HEK293 (cell line): Measurements from ENCODE around the gene COL19A1.

Source experiments
- CTCF ChIA-PET: fragments of 350-600 bp; formaldehyde crosslinking; extraction: SDS; loops from one replicate; lab custom pipeline; 2021; ENCODE audit warnings: antibody characterized with exemption; lab: Yijun Ruan, JAX
- POLR2A ChIA-PET: fragments of 300-600 bp; formaldehyde crosslinking; extraction: SDS; loops from one replicate; lab custom pipeline; 2020; ENCODE audit warnings: antibody characterized with exemption, inconsistent platforms; lab: Yijun Ruan, JAX
- H3K27ac ChIP-seq: fragments of 200-500 bp; sonication (Bioruptor generic); 2 replicates; pipeline ENCODE4 v1.5.1; 2014; ENCODE audit warnings: low read depth, low read length, control low read depth, inconsistent platforms; ENCODE audit errors: extremely low read depth
- H3K36me3 ChIP-seq, 2 experiments: fragments of 200-500 bp in 1 of 2; sonication (Bioruptor generic) in 1 of 2; 1 replicate in 1 of 2; 2 replicates in 1 of 2; pipeline ENCODE4 v1.5.1; 2014 to 2017; ENCODE audit warnings: inconsistent platforms in 2 of 2, low read length in 2 of 2; ENCODE audit not compliant: control insufficient read depth in 2 of 2, insufficient read depth in 1 of 2
- H3K4me1 ChIP-seq: fragments of 200-500 bp; sonication (Bioruptor generic); 2 replicates; pipeline ENCODE4 v1.5.1; 2014; ENCODE audit warnings: mild to moderate bottlenecking, low read length, inconsistent platforms; ENCODE audit not compliant: control insufficient read depth, insufficient read depth
- H3K4me3 ChIP-seq: 2 replicates; pipeline ENCODE4 v1.5.1; 2011; ENCODE audit warnings: low read depth, mild to moderate bottlenecking, control low read depth, low read length, moderate library complexity
- H3K9me3 ChIP-seq: fragments of 200-500 bp; sonication (Bioruptor generic); 2 replicates; pipeline ENCODE4 v1.5.1; 2014; ENCODE audit warnings: low read depth, low read length, inconsistent platforms; ENCODE audit not compliant: control insufficient read depth, insufficient read depth
- CTCF ChIP-seq: fragments of 450-650 bp; formaldehyde crosslinking; IDR thresholded peaks from 2 replicates; pipeline ENCODE4 v1.5.1; 2016; ENCODE audit warnings: missing biosample characterization, missing genetic modification characterization
- KLF10 ChIP-seq: fragments of 450-650 bp; IDR thresholded peaks from 2 replicates; pipeline ENCODE4 v1.5.1; 2018; ENCODE audit warnings: missing biosample characterization, mild to moderate bottlenecking, missing genetic modification characterization
- MZF1 ChIP-seq: fragments of 450-650 bp; formaldehyde crosslinking; IDR thresholded peaks from 2 replicates; pipeline ENCODE4 v1.5.1; 2017; ENCODE audit warnings: missing biosample characterization, missing genetic modification characterization, borderline replicate concordance
- RBAK ChIP-seq: fragments of 450-650 bp; formaldehyde crosslinking; IDR thresholded peaks from 2 replicates; pipeline ENCODE4 v1.5.1; 2016; ENCODE audit warnings: missing biosample characterization, missing genetic modification characterization
- WT1 ChIP-seq: fragments of 450-650 bp; formaldehyde crosslinking; IDR thresholded peaks from 2 replicates; pipeline ENCODE4 v1.5.1; 2016; ENCODE audit warnings: missing biosample characterization, missing genetic modification characterization
- ZBTB1 ChIP-seq: fragments of 450-650 bp; formaldehyde crosslinking; IDR thresholded peaks from 2 replicates; pipeline ENCODE4 v1.5.1; 2016; ENCODE audit warnings: missing biosample characterization, missing genetic modification characterization
- ZBTB26 ChIP-seq: fragments of 450-650 bp; formaldehyde crosslinking; optimal IDR thresholded peaks from 2 replicates; pipeline ENCODE3; 2016; ENCODE audit warnings: missing biosample characterization, mild to moderate bottlenecking, missing genetic modification characterization
- ZBTB7A ChIP-seq: fragments of 450-650 bp; formaldehyde crosslinking; IDR thresholded peaks from 2 replicates; pipeline ENCODE4 v1.5.1; 2016; ENCODE audit warnings: low read depth, missing biosample characterization, missing genetic modification characterization
- ZFP37 ChIP-seq: fragments of 450-650 bp; formaldehyde crosslinking; IDR thresholded peaks from 2 replicates; pipeline ENCODE4 v1.5.1; 2016; ENCODE audit warnings: missing biosample characterization, missing genetic modification characterization
- ZNF140 ChIP-seq: fragments of 450-650 bp; formaldehyde crosslinking; IDR thresholded peaks from 2 replicates; pipeline ENCODE4 v1.5.1; 2016; ENCODE audit warnings: missing biosample characterization, missing genetic modification characterization
- ZNF146 ChIP-seq: fragments of 450-650 bp; formaldehyde crosslinking; IDR thresholded peaks from 2 replicates; pipeline ENCODE4 v1.5.1; 2016; ENCODE audit warnings: missing biosample characterization, missing genetic modification characterization
- ZNF174 ChIP-seq: fragments of 450-650 bp; formaldehyde crosslinking; IDR thresholded peaks from 2 replicates; pipeline ENCODE4 v1.5.0; 2017; ENCODE audit warnings: missing biosample characterization, mild to moderate bottlenecking, missing genetic modification characterization
- ZNF19 ChIP-seq: fragments of 450-650 bp; formaldehyde crosslinking; IDR thresholded peaks from 2 replicates; pipeline ENCODE4; 2016; ENCODE audit warnings: missing biosample characterization, missing genetic modification characterization, low read depth
- ZNF292 ChIP-seq: fragments of 450-650 bp; formaldehyde crosslinking; IDR thresholded peaks from 2 replicates; pipeline ENCODE4 v1.5.1; 2016; ENCODE audit warnings: low read depth, missing biosample characterization, missing genetic modification characterization, borderline replicate concordance
- ZNF335 ChIP-seq: fragments of 450-650 bp; formaldehyde crosslinking; conservative IDR thresholded peaks from 2 replicates; pipeline ENCODE4 v1.5.1; 2016; ENCODE audit warnings: missing biosample characterization, missing genetic modification characterization
- ZNF350 ChIP-seq: fragments of 450-650 bp; formaldehyde crosslinking; IDR thresholded peaks from 2 replicates; pipeline ENCODE4 v1.5.0; 2017; ENCODE audit warnings: missing biosample characterization, mild to moderate bottlenecking, missing genetic modification characterization
- ZNF362 ChIP-seq: fragments of 450-650 bp; formaldehyde crosslinking; IDR thresholded peaks from 2 replicates; pipeline ENCODE4 v1.5.1; 2016; ENCODE audit warnings: missing biosample characterization, missing genetic modification characterization
- ZNF366 ChIP-seq: fragments of 450-650 bp; formaldehyde crosslinking; conservative IDR thresholded peaks from 2 replicates; pipeline ENCODE4 v1.5.1; 2016; ENCODE audit warnings: missing biosample characterization, missing genetic modification characterization
- ZNF404 ChIP-seq: fragments of 450-650 bp; formaldehyde crosslinking; IDR thresholded peaks from 2 replicates; pipeline ENCODE4 v1.5.1; 2017; ENCODE audit warnings: missing biosample characterization, missing genetic modification characterization
- ZNF473 ChIP-seq: fragments of 450-650 bp; formaldehyde crosslinking; IDR thresholded peaks from 2 replicates; pipeline ENCODE4 v1.5.1; 2017; ENCODE audit warnings: missing biosample characterization, missing genetic modification characterization
- ZNF48 ChIP-seq: fragments of 450-650 bp; formaldehyde crosslinking; IDR thresholded peaks from 2 replicates; pipeline ENCODE4 v1.5.1; 2016; ENCODE audit warnings: missing biosample characterization, missing genetic modification characterization
- ZNF549 ChIP-seq: fragments of 450-650 bp; IDR thresholded peaks from 2 replicates; pipeline ENCODE4 v1.5.1; 2018; ENCODE audit warnings: missing biosample characterization, missing genetic modification characterization, mild to moderate bottlenecking, inconsistent platforms, moderate library complexity
- ZNF555 ChIP-seq: fragments of 450-650 bp; formaldehyde crosslinking; conservative IDR thresholded peaks from 2 replicates; pipeline ENCODE4 v1.5.1; 2017; ENCODE audit warnings: missing biosample characterization, mild to moderate bottlenecking, missing genetic modification characterization, inconsistent platforms
- ZNF561 ChIP-seq: fragments of 450-650 bp; IDR thresholded peaks from 2 replicates; pipeline ENCODE4 v1.5.1; 2018; ENCODE audit warnings: missing biosample characterization, missing genetic modification characterization, borderline replicate concordance
- ZNF571 ChIP-seq: fragments of 450-650 bp; formaldehyde crosslinking; IDR thresholded peaks from 2 replicates; pipeline ENCODE4 v1.5.0; 2017; ENCODE audit warnings: missing biosample characterization, missing genetic modification characterization
- ZNF585B ChIP-seq: fragments of 450-650 bp; formaldehyde crosslinking; IDR thresholded peaks from 2 replicates; pipeline ENCODE4 v1.5.1; 2016; ENCODE audit warnings: missing biosample characterization, missing genetic modification characterization
- ZNF777 ChIP-seq: fragments of 450-650 bp; formaldehyde crosslinking; IDR thresholded peaks from 2 replicates; pipeline ENCODE4 v1.5.1; 2017; ENCODE audit warnings: missing biosample characterization, missing genetic modification characterization, borderline replicate concordance
- TF ChIP-seq, protein P1 (sequence below): fragments of 450-650 bp; formaldehyde crosslinking; IDR thresholded peaks from 2 replicates; pipeline ENCODE4 v1.5.1; 2016; ENCODE audit warnings: missing biosample characterization, missing genetic modification characterization, low read depth

Gene COL19A1

DNA sequence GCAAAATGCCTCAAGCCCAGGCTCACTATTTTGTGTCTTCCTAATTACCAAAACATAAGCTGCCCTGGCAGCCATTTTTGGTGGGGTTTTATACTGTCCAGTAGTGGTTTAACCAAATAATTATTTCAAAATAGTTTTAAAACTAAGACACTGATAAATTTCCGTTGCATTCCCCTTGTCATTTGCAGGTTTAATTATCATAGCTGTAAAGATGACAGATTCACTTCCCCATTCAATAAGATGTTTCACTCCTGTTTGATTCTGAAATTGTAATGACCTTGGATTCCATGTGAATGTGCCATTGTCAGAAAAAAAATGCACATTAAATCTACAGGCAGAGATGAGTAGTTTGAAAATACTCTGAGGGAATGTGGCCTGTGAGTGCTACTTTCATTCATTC, 264.5 kb downstream of the COL19A1 start:
- POLR2A ChIA-PET: no interaction called here
- no peak overlapping the region for H3K4me3 ChIP-seq
- H3K27ac ChIP-seq: no peak overlapping the region
- H3K9me3 ChIP-seq: no peaks in the 10 kb centered on the region
- CTCF ChIA-PET: no interaction called here
- TF ChIP-seq ZNF777 (tag by site-specific recombination) (no peak), ZNF473 (no peak), ZNF366 (no peak), ZNF350 (tag by site-specific recombination) (no peak), ZNF549 (tag by site-specific recombination) (no peak), ZNF404 (tag by site-specific recombination) (no peak), ZBTB1 (no peak), ZBTB26 (no peak)
- H3K36me3 ChIP-seq: no peaks in the 10 kb centered on the region
- H3K4me1 ChIP-seq: no peaks in the 10 kb centered on the region

DNA sequence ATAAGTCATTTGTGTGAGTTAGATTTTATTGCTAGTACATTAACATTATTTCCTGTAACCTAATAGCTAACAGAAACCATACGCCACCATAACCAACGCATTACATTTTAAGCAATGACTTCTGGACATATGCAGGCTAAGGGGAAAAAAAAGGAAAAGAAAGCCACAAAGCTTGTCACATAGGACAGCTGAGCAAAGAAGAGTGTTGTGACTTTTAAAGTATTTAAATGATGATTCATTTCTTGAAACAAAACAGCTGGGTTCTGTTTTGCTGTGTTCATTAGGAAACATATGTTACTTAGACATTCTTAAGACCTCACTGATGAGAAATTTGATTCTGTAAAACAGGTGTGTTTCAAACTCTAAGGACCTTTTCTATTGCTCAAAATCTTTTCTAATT, 265.2 kb downstream of the COL19A1 start:
- Histone ChIP-seq H3K4me3 (no peak overlapping the region), H3K4me1 (no peaks in the 10 kb centered on the region), H3K36me3 (no peaks in the 10 kb centered on the region), H3K9me3 (no peaks in the 10 kb centered on the region), H3K27ac (no peak overlapping the region)
- no peak for TF ChIP-seq ZNF585B (tag by site-specific recombination)
- TF ChIP-seq MZF1: no peak
- TF ChIP-seq ZNF362 (tag by site-specific recombination): no peak
- no peak for TF ChIP-seq KLF10
- ChIA-PET POLR2A (no interaction called here), CTCF (interaction anchor here (0.6 to 0.9 kb wide), 2 partner anchors 14 to 26 kb away, joined by 3 read pairs; no protein-coding TSS in a partner anchor)

GRCh38 chr6:70133246-70133645, 266.9 kb downstream of the COL19A1 start:
- Histone ChIP-seq H3K36me3 (no peaks in the 10 kb centered on the region), H3K9me3 (no peaks in the 10 kb centered on the region), H3K27ac (no peak overlapping the region), H3K4me1 (no peaks in the 10 kb centered on the region), H3K4me3 (no peak overlapping the region)
- ChIA-PET CTCF (no interaction called here), POLR2A (no interaction called here)
- TF ChIP-seq ZNF174 (tag by site-specific recombination) (no peak), ZNF366 (no peak), ZNF292 (tag by site-specific recombination) (no peak), ZNF146 (tag by site-specific recombination) (no peak), ZNF19 (no peak), ZFP37 (tag by site-specific recombination) (no peak), ZNF48 (tag by site-specific recombination) (no peak), ZNF140 (tag by site-specific recombination) (no peak), ZNF571 (no peak), RBAK (no peak), ZNF561 (tag by site-specific recombination) (no peak), CTCF (tag by site-specific recombination) (no peak), ZNF335 (tag by site-specific recombination) (no peak), ZBTB7A (tag by site-specific recombination) (no peak), WT1 (tag by site-specific recombination) (no peak), ZNF555 (tag by site-specific recombination) (no peak)
- TF ChIP-seq, protein P1, sequence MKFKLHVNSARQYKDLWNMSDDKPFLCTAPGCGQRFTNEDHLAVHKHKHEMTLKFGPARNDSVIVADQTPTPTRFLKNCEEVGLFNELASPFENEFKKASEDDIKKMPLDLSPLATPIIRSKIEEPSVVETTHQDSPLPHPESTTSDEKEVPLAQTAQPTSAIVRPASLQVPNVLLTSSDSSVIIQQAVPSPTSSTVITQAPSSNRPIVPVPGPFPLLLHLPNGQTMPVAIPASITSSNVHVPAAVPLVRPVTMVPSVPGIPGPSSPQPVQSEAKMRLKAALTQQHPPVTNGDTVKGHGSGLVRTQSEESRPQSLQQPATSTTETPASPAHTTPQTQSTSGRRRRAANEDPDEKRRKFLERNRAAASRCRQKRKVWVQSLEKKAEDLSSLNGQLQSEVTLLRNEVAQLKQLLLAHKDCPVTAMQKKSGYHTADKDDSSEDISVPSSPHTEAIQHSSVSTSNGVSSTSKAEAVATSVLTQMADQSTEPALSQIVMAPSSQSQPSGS (tag by site-specific recombination): no peak
